GM21447 (cell line): Measurements from ENCODE around the gene IL1RAP.

Experiments
- ATAC-seq: cut with Tn5 transposase; IDR thresholded peaks from one replicate; pipeline ENCODE4 v1.9.1; 2021; ENCODE audit not compliant: unreplicated experiment

The IL1RAP gene

GRCh38 chr3:190701096-190701532 lies 187.2 kb downstream of the IL1RAP start:
- ATAC-seq = no peak

- no peak for ATAC-seq
Measured at GRCh38 chr3:190706582-190706981, 192.7 kb downstream of the IL1RAP start.
